Endothelial cell of umbilical vein (primary cell): ENCODE measurements around the gene PRDX5. TPM values are rescaled to one million over a fixed set of nuclear protein-coding genes. Genes with fewer than 3 reads are reported as not detected.

Experiments
- BruUV-seq: library from RNA; stranded (reverse); fragments of 400-500 nt; replicated peaks from 2 replicates; lab custom pipeline; 2021; lab: Mats Ljungman, UMichigan
- CTCF ChIA-PET: fragments of 300-600, 350-600 bp; sonication (Branson Sonifier 250); formaldehyde crosslinking; loops from one replicate; lab custom pipeline; 2021; ENCODE audit warnings: antibody characterized with exemption, inconsistent platforms; lab: Charles Lee
- POLR2A ChIA-PET: fragments of 300-600, 350-600 bp; sonication (Branson Sonifier 250); formaldehyde crosslinking; loops from one replicate; lab custom pipeline; 2021; ENCODE audit warnings: antibody characterized with exemption, inconsistent platforms; lab: Charles Lee
- DNase-seq: peaks from one replicate; pipeline ENCODE4 v3.0.0-alpha.2; 2011; ENCODE audit warnings: low read depth, low spot score
- FAIRE-seq: peaks from 2 replicates; lab custom pipeline; 2011; peaks lifted over from hg19 to GRCh38; lab: Jason Lieb, UNC
- H2AFZ ChIP-seq: 2 replicates; pipeline ENCODE4 v1.6.0; 2012; ENCODE audit warnings: low read depth, low read length, control low read depth, inconsistent platforms
- H3K27ac ChIP-seq: 2 replicates; pipeline ENCODE4 v1.5.1; 2011; ENCODE audit warnings: low read depth, mild to moderate bottlenecking, control low read depth, low read length, moderate library complexity; ENCODE audit not compliant: insufficient read depth
- H3K27me3 ChIP-seq, 2 experiments: 2 replicates each; pipeline versions ENCODE4 v1.6.0 to v1.6.1; 2011; ENCODE audit warnings: low read length in 2 of 2, mixed read lengths in 1 of 2; ENCODE audit not compliant: control insufficient read depth in 2 of 2, insufficient read depth in 2 of 2
- H3K36me3 ChIP-seq, 2 experiments: 2 replicates in 1 of 2; 3 replicates in 1 of 2; pipeline ENCODE4 v1.5.1; 2011; ENCODE audit warnings: low read length in 2 of 2, mild to moderate bottlenecking in 1 of 2, moderate library complexity in 1 of 2; ENCODE audit not compliant: control insufficient read depth in 2 of 2, insufficient read depth in 2 of 2; ENCODE audit errors: extremely low read depth in 1 of 2
- H3K4me1 ChIP-seq: 3 replicates; pipeline ENCODE4 v1.5.1; 2011; ENCODE audit warnings: mild to moderate bottlenecking, low read length; ENCODE audit not compliant: control insufficient read depth, insufficient read depth; ENCODE audit errors: extremely low read depth
- H3K4me2 ChIP-seq: 2 replicates; pipeline ENCODE4 v1.6.1; 2011; ENCODE audit warnings: low read length, control low read depth, mixed read lengths; ENCODE audit not compliant: insufficient read depth
- H3K4me3 ChIP-seq, 3 experiments: fragments of 200-600 bp in 1 of 3; sonication (generic), shearing (Covaris generic) in 1 of 3; replicated peaks in 1 of 3; 2 replicates each; pipeline ENCODE4 v1.5.1; 2011 to 2016; ENCODE audit warnings: control low read depth in 3 of 3, low read length in 3 of 3, mild to moderate bottlenecking in 2 of 3, inconsistent platforms in 1 of 3, low read depth in 1 of 3, moderate library complexity in 1 of 3; ENCODE audit not compliant: insufficient read depth in 1 of 3
- H3K79me2 ChIP-seq: 2 replicates; pipeline ENCODE4 v1.6.0; 2012; ENCODE audit warnings: low read length, inconsistent platforms; ENCODE audit not compliant: control insufficient read depth, insufficient read depth
- H3K9ac ChIP-seq: replicated peaks from 2 replicates; pipeline ENCODE3; 2011; ENCODE audit warnings: low read length, control low read depth; ENCODE audit not compliant: insufficient read depth; ENCODE audit errors: extremely low read depth
- H3K9me1 ChIP-seq: replicated peaks from 3 replicates; pipeline ENCODE4 v1.6.0; 2011; ENCODE audit warnings: mild to moderate bottlenecking, low read length; ENCODE audit not compliant: control insufficient read depth, insufficient read depth; ENCODE audit errors: extremely low read depth
- H3K9me3 ChIP-seq: replicated peaks from 2 replicates; pipeline ENCODE4 v1.5.1; 2012; ENCODE audit warnings: low read length, inconsistent platforms; ENCODE audit not compliant: control insufficient read depth, insufficient read depth
- H4K20me1 ChIP-seq: replicated peaks from 2 replicates; pipeline ENCODE3; 2011; ENCODE audit warnings: mild to moderate bottlenecking, low read length; ENCODE audit not compliant: control insufficient read depth, insufficient read depth; ENCODE audit errors: extremely low read depth
- EZH2 ChIP-seq: IDR thresholded peaks from 2 replicates; pipeline ENCODE4 v1.6.1; 2012; ENCODE audit warnings: borderline replicate concordance, low read depth, mild to moderate bottlenecking, moderate library complexity, low read length, inconsistent platforms; ENCODE audit not compliant: severe bottlenecking
- FOS ChIP-seq: IDR thresholded peaks from 2 replicates; pipeline ENCODE4 v1.6.1; 2011; ENCODE audit warnings: mild to moderate bottlenecking, low read length, moderate library complexity, borderline replicate concordance; ENCODE audit not compliant: insufficient read depth
- GATA2 ChIP-seq: IDR thresholded peaks from 2 replicates; pipeline ENCODE4 v1.7.0; 2011; ENCODE audit warnings: low read depth, mild to moderate bottlenecking, moderate library complexity, mixed read lengths, low read length; ENCODE audit not compliant: insufficient read length, insufficient read depth
- JUN ChIP-seq: IDR thresholded peaks from 2 replicates; pipeline ENCODE4 v1.6.1; 2011; ENCODE audit warnings: borderline replicate concordance, low read depth; ENCODE audit not compliant: insufficient read length, insufficient read depth
- MYC ChIP-seq: IDR thresholded peaks from one replicate; pipeline ENCODE4 v1.6.1; 2011; ENCODE audit warnings: mild to moderate bottlenecking, low read depth, low read length
- POLR2A ChIP-seq: IDR thresholded peaks from 2 replicates; pipeline ENCODE4 v1.6.1; 2012; ENCODE audit warnings: low read depth, mild to moderate bottlenecking, control low read depth, low read length
- POLR2AphosphoS5 ChIP-seq: IDR thresholded peaks from 2 replicates; pipeline ENCODE4 v1.6.1; 2012; ENCODE audit warnings: low read depth, mild to moderate bottlenecking, control low read depth, low read length, moderate library complexity; ENCODE audit not compliant: insufficient read depth
- dilution Hi-C: fragments of 300-500 bp; cut with MboI; formaldehyde crosslinking; loops from one replicate; pipeline ENCODE4 v1.15.0; 2019; ENCODE audit warnings: low sequenced_read_pairs; ENCODE audit not compliant: extremely low pct_ligation_motif_present
- intact Hi-C: fragments of 100-400 bp; cut with micrococcal nuclease; formaldehyde crosslinking; loops from one replicate; pipeline ENCODE4 v1.10.0; 2022
- polyA plus RNA-seq, 4 experiments: library from polyadenylated mRNA; depleted of rRNA in 3 of 4; stranded (reverse) in 3 of 4; unstranded in 1 of 4; fragments of >200 nt; gene quantifications; 2 replicates each; pipeline versions ENCODE4 v1.2.1 to v1.2.3, GENCODE V29; 2011 to 2012; ENCODE audit warnings: missing spikeins in 1 of 4
- total RNA-seq: library from RNA; stranded (reverse); gene quantifications from 2 replicates; pipeline ENCODE4 v1.2.3, GENCODE V29; 2021
- TF ChIP-seq, protein P1 (sequence below): IDR thresholded peaks from 2 replicates; pipeline ENCODE4 v1.6.1; 2011; ENCODE audit not compliant: insufficient read depth, insufficient read length
- TF ChIP-seq, protein P2 (sequence below), 2 donors: IDR thresholded peaks; 1 replicate in 1 of 2; 2 replicates in 1 of 2; pipeline ENCODE4 v1.5.1; 2011; ENCODE audit warnings: low read length in 2 of 2, mild to moderate bottlenecking in 2 of 2, moderate library complexity in 2 of 2, control low read depth in 1 of 2, inconsistent platforms in 1 of 2, low read depth in 1 of 2; ENCODE audit not compliant: insufficient read depth in 1 of 2; ENCODE audit errors: extremely low read depth in 1 of 2

The PRDX5 gene
- total and polyA plus RNA-seq, 2 donors (not counting 3 experiments of a cell fraction or from before 2014, with no cell fraction given): 199 to 709 TPM

GRCh38 chr11:64368673-64369074 is 50.8 kb downstream of the PRDX5 start:
- Histone ChIP-seq H3K36me3 (peaks cover 0 to 23% of the 10 kb centered on the region in 2 experiments), H3K9me3 (no peaks in the 10 kb centered on the region), H3K27me3 (no peaks in the 10 kb centered on the region), H2AFZ (no peak overlapping the region), H3K9ac (no peak overlapping the region), H3K79me2 (no peaks in the 10 kb centered on the region), H3K27ac (no peak overlapping the region), H3K4me1 (no peaks in the 10 kb centered on the region), H4K20me1 (no peaks in the 10 kb centered on the region), H3K4me3 (no peak overlapping the region), H3K9me1 (no peaks in the 10 kb centered on the region), H3K4me2 (no peak overlapping the region)
- intact Hi-C loops: no loop called here
- DNase-seq: no peak
- ChIA-PET POLR2A (no interaction called here), CTCF (no interaction called here)
- BruUV-seq: no TSS peak
- TF ChIP-seq, protein P1, sequence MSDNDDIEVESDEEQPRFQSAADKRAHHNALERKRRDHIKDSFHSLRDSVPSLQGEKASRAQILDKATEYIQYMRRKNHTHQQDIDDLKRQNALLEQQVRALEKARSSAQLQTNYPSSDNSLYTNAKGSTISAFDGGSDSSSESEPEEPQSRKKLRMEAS: no peak
- TF ChIP-seq FOS: no peak
- TF ChIP-seq POLR2AphosphoS5: no peak
- no peak for TF ChIP-seq MYC
- TF ChIP-seq GATA2: no peak
- no peak for TF ChIP-seq POLR2A
- no peak for TF ChIP-seq EZH2
- no peak for TF ChIP-seq JUN
- TF ChIP-seq, protein P2, sequence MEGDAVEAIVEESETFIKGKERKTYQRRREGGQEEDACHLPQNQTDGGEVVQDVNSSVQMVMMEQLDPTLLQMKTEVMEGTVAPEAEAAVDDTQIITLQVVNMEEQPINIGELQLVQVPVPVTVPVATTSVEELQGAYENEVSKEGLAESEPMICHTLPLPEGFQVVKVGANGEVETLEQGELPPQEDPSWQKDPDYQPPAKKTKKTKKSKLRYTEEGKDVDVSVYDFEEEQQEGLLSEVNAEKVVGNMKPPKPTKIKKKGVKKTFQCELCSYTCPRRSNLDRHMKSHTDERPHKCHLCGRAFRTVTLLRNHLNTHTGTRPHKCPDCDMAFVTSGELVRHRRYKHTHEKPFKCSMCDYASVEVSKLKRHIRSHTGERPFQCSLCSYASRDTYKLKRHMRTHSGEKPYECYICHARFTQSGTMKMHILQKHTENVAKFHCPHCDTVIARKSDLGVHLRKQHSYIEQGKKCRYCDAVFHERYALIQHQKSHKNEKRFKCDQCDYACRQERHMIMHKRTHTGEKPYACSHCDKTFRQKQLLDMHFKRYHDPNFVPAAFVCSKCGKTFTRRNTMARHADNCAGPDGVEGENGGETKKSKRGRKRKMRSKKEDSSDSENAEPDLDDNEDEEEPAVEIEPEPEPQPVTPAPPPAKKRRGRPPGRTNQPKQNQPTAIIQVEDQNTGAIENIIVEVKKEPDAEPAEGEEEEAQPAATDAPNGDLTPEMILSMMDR (IDR thresholded peaks at IDR 0.05; ENCODE audit: extremely low read depth in 1 of 2, insufficient read depth in 1 of 2, low read depth in 1 of 2, low read length in 2 of 2): no peak
- dilution Hi-C loops: no loop called here
- FAIRE-seq: no peak
